B cell (primary cell): ENCODE measurements around the gene SPCS2. TPM values are rescaled to one million over a fixed set of nuclear protein-coding genes. Genes with fewer than 3 reads are reported as not detected.
"Not testable (repeated sequence)": the region's sequence is repeated elsewhere in the genome, so short reads cannot be mapped to it uniquely, and the experiment has no call there.

Experiments
- ATAC-seq: fragments of 200-7000 bp; cut with Tn5 transposase; one replicate; pipeline ENCODE4 v1.10.0; 2021; ENCODE audit warnings: low read depth, mild to moderate bottlenecking, moderate number of reproducible peaks, moderate library complexity
- CTCF ChIA-PET: fragments of 350-600 bp; sonication (Branson Sonifier 250); formaldehyde crosslinking; loops from one replicate; lab custom pipeline; 2021; ENCODE audit warnings: antibody characterized with exemption, inconsistent platforms; lab: Charles Lee
- POLR2A ChIA-PET: fragments of 350-600 bp; sonication (Branson Sonifier 250); formaldehyde crosslinking; loops from one replicate; lab custom pipeline; 2021; ENCODE audit warnings: antibody characterized with exemption; lab: Charles Lee
- DNase-seq: peaks from one replicate; pipeline ENCODE4 v3.0.0; 2013
- H2AFZ ChIP-seq: 2 replicates; pipeline ENCODE4 v1.6.1; 2012; ENCODE audit warnings: mild to moderate bottlenecking, low read depth, low read length; ENCODE audit not compliant: insufficient read depth, poor library complexity, severe bottlenecking
- H3K27ac ChIP-seq, 2 donors: 1 replicate in 1 of 2; 2 replicates in 1 of 2; pipeline ENCODE4 v1.5.1; 2012 to 2013; ENCODE audit warnings: low read length in 2 of 2, mild to moderate bottlenecking in 2 of 2, moderate library complexity in 1 of 2
- H3K27me3 ChIP-seq, 4 experiments: fragments of 200-600 bp in 1 of 4; sonication (generic) in 1 of 4; replicated peaks in 1 of 4; 1 replicate in 2 of 4; 2 replicates in 2 of 4; pipeline versions ENCODE4 v1.6.1 to v1.7.0; 2013 to 2016; ENCODE audit warnings: low read length in 3 of 4, mild to moderate bottlenecking in 2 of 4, mixed read lengths in 1 of 4, moderate library complexity in 1 of 4; ENCODE audit not compliant: insufficient read depth in 4 of 4, control insufficient read depth in 3 of 4; ENCODE audit errors: control extremely low read depth in 1 of 4
- H3K36me3 ChIP-seq, 2 experiments: replicated peaks in 1 of 2; 1 replicate in 1 of 2; 2 replicates in 1 of 2; pipeline versions ENCODE4 v1.6.1 to v1.7.1; 2013; ENCODE audit warnings: low read length in 1 of 2; ENCODE audit not compliant: insufficient read depth in 2 of 2, control insufficient read depth in 1 of 2; ENCODE audit errors: control extremely low read depth in 1 of 2, extremely low read depth in 1 of 2
- H3K4me1 ChIP-seq, 2 donors: fragments of 200-600 bp in 1 of 2; sonication (generic) in 1 of 2; 1 replicate in 1 of 2; 2 replicates in 1 of 2; pipeline versions ENCODE4 v1.5.1 to v1.6.1; 2013 to 2017; ENCODE audit warnings: low read length in 2 of 2; ENCODE audit not compliant: control insufficient read depth in 2 of 2, insufficient read depth in 2 of 2
- H3K4me2 ChIP-seq: replicated peaks from 2 replicates; pipeline ENCODE3; 2012; ENCODE audit warnings: mild to moderate bottlenecking, low read depth, low read length; ENCODE audit not compliant: poor library complexity, severe bottlenecking
- H3K4me3 ChIP-seq, 5 experiments: fragments of 200-600 bp in 1 of 5; sonication (generic) in 1 of 5; 1 replicate in 3 of 5; 2 replicates in 2 of 5; pipeline versions ENCODE4 v1.5.1 to v1.7.0; 2011 to 2016; ENCODE audit warnings: low read length in 4 of 5, mild to moderate bottlenecking in 4 of 5, low read depth in 2 of 5, control low read depth in 1 of 5, moderate library complexity in 1 of 5; ENCODE audit not compliant: insufficient read depth in 1 of 5; ENCODE audit errors: control extremely low read depth in 1 of 5, extremely low read depth in 1 of 5
- H3K79me2 ChIP-seq: fragments of 200-600 bp; sonication (generic); one replicate; pipeline ENCODE4 v1.6.0; 2016; ENCODE audit warnings: low read length; ENCODE audit not compliant: control insufficient read depth, insufficient read depth
- H3K9ac ChIP-seq: fragments of 200-600 bp; sonication (generic); 2 replicates; pipeline ENCODE4 v1.6.1; 2017; ENCODE audit warnings: mild to moderate bottlenecking, low read length, moderate library complexity
- H3K9me3 ChIP-seq, 3 donors: one replicate each; pipeline versions ENCODE4 v1.6.1 to v1.7.1; 2013; ENCODE audit warnings: low read length in 2 of 3; ENCODE audit not compliant: control insufficient read depth in 2 of 3, insufficient read depth in 1 of 3; ENCODE audit errors: control extremely low read depth in 1 of 3
- H4K20me1 ChIP-seq: 2 replicates; pipeline ENCODE4 v1.6.0; 2012; ENCODE audit warnings: mild to moderate bottlenecking, low read length; ENCODE audit not compliant: insufficient read depth, control insufficient read depth, poor library complexity, severe bottlenecking
- H3K27ac Mint-ChIP-seq: one replicate; pipeline ENCODE4 v1.8.0; 2021; ENCODE audit warnings: mixed read lengths
- H3K27me3 Mint-ChIP-seq: one replicate; pipeline ENCODE4 v1.8.0; 2021; ENCODE audit warnings: mixed read lengths
- H3K4me1 Mint-ChIP-seq: one replicate; pipeline ENCODE4 v1.8.0; 2021; ENCODE audit warnings: mixed read lengths
- H3K4me3 Mint-ChIP-seq: one replicate; pipeline ENCODE4 v1.8.0; 2021; ENCODE audit warnings: mixed read lengths
- H3K9me3 Mint-ChIP-seq: one replicate; pipeline ENCODE4 v1.8.0; 2022; ENCODE audit warnings: mixed read lengths; ENCODE audit not compliant: insufficient read depth
- CTCF ChIP-seq: fragments of 200-600 bp; IDR thresholded peaks from one replicate; pipeline ENCODE4 v1.8.0; 2022; ENCODE audit warnings: antibody characterized with exemption, mild to moderate bottlenecking
- EZH2 ChIP-seq: IDR thresholded peaks from 2 replicates; pipeline ENCODE4 v1.6.1; 2012; ENCODE audit warnings: borderline replicate concordance, low read depth, mild to moderate bottlenecking, moderate library complexity, low read length; ENCODE audit not compliant: insufficient read depth, poor library complexity, severe bottlenecking
- WGBS: methylation state at CpG from one replicate; pipeline ENCODE4 v1.1.5; 2013; ENCODE audit warnings: missing lambda C conversion rate; ENCODE audit not compliant: insufficient coverage; 5-methylcytosine and 5-hydroxymethylcytosine counted together
- intact Hi-C: fragments of 100-400 bp; cut with micrococcal nuclease; formaldehyde crosslinking; loops from one replicate; pipeline ENCODE4 v1.10.0; 2022
- polyA plus RNA-seq: library from polyadenylated mRNA; depleted of rRNA; stranded (reverse); fragments of >200 nt; gene quantifications from 2 replicates; pipeline ENCODE4 v1.2.3, GENCODE V29; 2012
- total RNA-seq, 2 donors: library from RNA; stranded (reverse); fragments of 120-200 nt in 1 of 2; gene quantifications; 1 replicate in 1 of 2; 2 replicates in 1 of 2; pipeline versions ENCODE4 v1.2.3 to v1.2.4, GENCODE V29; 2013 to 2022

Gene SPCS2
- total and polyA plus RNA-seq, 2 donors (not counting 1 experiment from before 2014, with no cell fraction given), result 17.8 to 98.5 TPM

GRCh38 chr11:74989260-74989638 lies 40.2 kb downstream of the SPCS2 start:
- H3K79me2 ChIP-seq, result peaks cover 18% of the 10 kb centered on the region
- ATAC-seq, result peak; percentile 1

GRCh38 chr11:74990150-74990549 lies 41.1 kb downstream of the SPCS2 start:
- Mint-ChIP-seq H3K27ac (peak overlapping the region; percentile 32), H3K4me3 (peak overlapping the region; percentile 34), H3K4me1 (peaks cover 40% of the 10 kb centered on the region)
- intact Hi-C loops, H3K9me3 Mint-ChIP-seq, H3K27me3 ChIP-seq, H3K9ac ChIP-seq, H3K9me3 ChIP-seq, DNase-seq, H2AFZ ChIP-seq, H3K27me3 Mint-ChIP-seq, H3K4me3 ChIP-seq, H3K27ac ChIP-seq, H4K20me1 ChIP-seq, ATAC-seq: not testable (repeated sequence)
- Histone ChIP-seq H3K79me2 (peaks cover 18% of the 10 kb centered on the region), H3K36me3 (peaks cover 4 to 12% of the 10 kb centered on the region in 2 experiments), H3K4me1 (peaks cover 12 to 28% of the 10 kb centered on the region in 2 donors), H3K4me2 (peak overlapping the region; percentile 99)
- ChIA-PET CTCF (interaction anchor here (1.1 kb wide), 2 partner anchors 14 to 59 kb away, joined by 3 to 4 read pairs; no protein-coding TSS in a partner anchor), POLR2A (interaction anchor here (0.5 kb wide), 1 partner anchor 43 kb away, joined by 4 read pairs; no protein-coding TSS in a partner anchor)
- WGBS, result 100% methylated on average over 1 of the region's 4 CpGs

More at GRCh38 chr11:74989260-74989638, 40.2 kb downstream of the SPCS2 start:
- Histone ChIP-seq H3K27me3 (no peaks in the 10 kb centered on the region), H3K4me3 (peak overlapping the region; percentile 66 to 99 (median 88)), H4K20me1 (no peaks in the 10 kb centered on the region), H3K36me3 (peaks cover 1 to 3% of the 10 kb centered on the region in 2 experiments), H3K4me1 (peaks cover 12 to 28% of the 10 kb centered on the region in 2 donors), H2AFZ (peak overlapping the region; percentile 98), H3K9me3 (no peaks in the 10 kb centered on the region), H3K9ac (peak overlapping the region; percentile 99), H3K4me2 (peak overlapping the region; percentile 99), H3K27ac (peak overlapping the region; percentile 67 to 93)
- H3K27ac Mint-ChIP-seq, result peak overlapping the region; percentile 82
- peak overlapping the region; percentile 95 for H3K4me3 Mint-ChIP-seq
- ChIA-PET CTCF (interaction anchor here (0.7 to 1.1 kb wide), 3 partner anchors 13 to 61 kb away, joined by 3 to 4 read pairs (median 4); no protein-coding TSS in a partner anchor), POLR2A (interaction anchor here (1.3 kb wide), 1 partner anchor 39 kb away, joined by 3 read pairs; no protein-coding TSS in a partner anchor)
- H3K9me3 Mint-ChIP-seq, result no peaks in the 10 kb centered on the region
- TF ChIP-seq CTCF, result no peak
- TF ChIP-seq EZH2, result no peak
- WGBS, result 3% methylated on average over 5 of the region's 8 CpGs
- intact Hi-C loops, result loop anchor here (5.0 kb wide), 1 partner anchor 1393 kb away; the partner anchor contains the start of genes GVQW3 and THAP12
- peaks cover 40% of the 10 kb centered on the region for H3K4me1 Mint-ChIP-seq
- H3K27me3 Mint-ChIP-seq, result no peaks in the 10 kb centered on the region
- DNase-seq, result no peak
